GM12864 (cell line): ENCODE data around the gene UQCC5.

ENCODE experiments used
- DNase-seq: peaks from one replicate; pipeline ENCODE4 v3.0.0-alpha.2; 2011; ENCODE audit warnings: low read depth
- H3K4me3 ChIP-seq: 2 replicates; pipeline ENCODE4 v1.5.1; 2011; ENCODE audit warnings: mild to moderate bottlenecking, low read depth, low read length, control low read depth
- TF ChIP-seq, protein P1 (sequence below): IDR thresholded peaks from 2 replicates; pipeline ENCODE4 v1.5.1; 2011; ENCODE audit warnings: low read depth, mild to moderate bottlenecking, moderate library complexity, low read length, control low read depth, inconsistent platforms; ENCODE audit errors: missing control alignments

The UQCC5 gene

DNA sequence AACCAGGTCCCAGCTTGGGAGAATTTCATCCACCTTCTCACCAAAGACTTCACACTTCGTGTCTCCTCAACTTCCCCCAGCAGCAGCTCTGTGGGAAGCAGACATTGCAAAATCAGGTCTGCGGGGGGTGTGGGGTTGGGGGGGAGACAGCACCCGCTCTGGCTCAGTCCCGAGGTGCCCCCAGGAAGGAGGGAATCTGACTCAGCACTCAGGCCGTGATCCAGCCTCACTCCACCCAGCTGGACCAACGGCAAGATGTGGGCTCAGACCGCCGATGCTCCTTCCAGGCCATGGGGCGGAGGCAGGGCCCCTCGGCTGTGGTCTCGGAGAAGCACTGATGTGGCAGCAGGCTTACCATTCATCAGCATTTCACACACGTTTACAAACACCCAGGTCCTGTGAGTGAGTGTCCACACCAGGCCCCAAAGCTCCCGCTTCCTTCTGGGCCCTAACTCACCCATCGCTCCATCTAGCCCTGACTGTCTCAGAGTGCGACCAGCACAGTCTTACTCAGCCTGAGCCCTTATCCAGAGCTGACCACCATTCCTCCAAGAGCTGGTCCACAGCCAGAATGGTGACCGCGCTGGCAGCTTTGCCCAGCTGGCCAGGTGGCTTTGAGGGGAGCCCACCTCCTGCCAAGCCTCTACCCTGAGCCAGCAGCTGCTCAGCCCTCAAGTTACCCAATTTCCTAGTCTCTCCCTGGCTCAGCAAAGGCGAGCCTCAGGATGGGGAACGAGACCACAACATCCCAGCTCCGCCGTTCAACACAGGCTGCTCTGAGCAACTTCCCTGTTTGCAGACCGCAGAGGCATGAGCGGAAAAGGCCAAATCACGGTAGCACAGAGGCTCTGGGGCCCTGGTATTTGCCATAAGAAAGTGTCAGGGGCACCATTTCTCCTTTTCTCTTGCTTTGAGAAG, 38.0 kb upstream of the UQCC5 start:
- no peak overlapping the region for H3K4me3 ChIP-seq
- TF ChIP-seq, protein P1, sequence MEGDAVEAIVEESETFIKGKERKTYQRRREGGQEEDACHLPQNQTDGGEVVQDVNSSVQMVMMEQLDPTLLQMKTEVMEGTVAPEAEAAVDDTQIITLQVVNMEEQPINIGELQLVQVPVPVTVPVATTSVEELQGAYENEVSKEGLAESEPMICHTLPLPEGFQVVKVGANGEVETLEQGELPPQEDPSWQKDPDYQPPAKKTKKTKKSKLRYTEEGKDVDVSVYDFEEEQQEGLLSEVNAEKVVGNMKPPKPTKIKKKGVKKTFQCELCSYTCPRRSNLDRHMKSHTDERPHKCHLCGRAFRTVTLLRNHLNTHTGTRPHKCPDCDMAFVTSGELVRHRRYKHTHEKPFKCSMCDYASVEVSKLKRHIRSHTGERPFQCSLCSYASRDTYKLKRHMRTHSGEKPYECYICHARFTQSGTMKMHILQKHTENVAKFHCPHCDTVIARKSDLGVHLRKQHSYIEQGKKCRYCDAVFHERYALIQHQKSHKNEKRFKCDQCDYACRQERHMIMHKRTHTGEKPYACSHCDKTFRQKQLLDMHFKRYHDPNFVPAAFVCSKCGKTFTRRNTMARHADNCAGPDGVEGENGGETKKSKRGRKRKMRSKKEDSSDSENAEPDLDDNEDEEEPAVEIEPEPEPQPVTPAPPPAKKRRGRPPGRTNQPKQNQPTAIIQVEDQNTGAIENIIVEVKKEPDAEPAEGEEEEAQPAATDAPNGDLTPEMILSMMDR: no peak
- no peak for DNase-seq

DNA sequence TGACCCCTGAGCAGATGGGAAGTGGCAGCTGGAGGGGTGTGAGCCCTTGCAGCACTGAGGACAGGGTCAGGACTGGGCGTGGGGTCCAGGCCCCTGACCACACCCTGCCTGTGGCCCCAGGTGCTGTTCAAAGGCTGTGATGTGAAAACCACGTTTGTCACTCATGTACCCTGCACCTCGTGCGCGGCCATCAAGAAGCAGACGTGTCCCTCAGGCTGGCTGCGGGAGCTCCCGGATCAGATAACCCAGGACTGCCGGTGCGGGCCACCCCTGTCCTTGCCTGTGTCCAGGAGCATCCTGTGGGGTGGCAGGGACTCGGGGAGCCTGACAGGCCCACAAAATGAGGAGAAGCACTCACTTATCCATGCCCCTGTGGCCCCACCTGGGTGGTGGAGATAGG, 35.4 kb upstream of the UQCC5 start:
- TF ChIP-seq, protein P1: no peak
- H3K4me3 ChIP-seq: no peak overlapping the region
- DNase-seq: no peak

DNA sequence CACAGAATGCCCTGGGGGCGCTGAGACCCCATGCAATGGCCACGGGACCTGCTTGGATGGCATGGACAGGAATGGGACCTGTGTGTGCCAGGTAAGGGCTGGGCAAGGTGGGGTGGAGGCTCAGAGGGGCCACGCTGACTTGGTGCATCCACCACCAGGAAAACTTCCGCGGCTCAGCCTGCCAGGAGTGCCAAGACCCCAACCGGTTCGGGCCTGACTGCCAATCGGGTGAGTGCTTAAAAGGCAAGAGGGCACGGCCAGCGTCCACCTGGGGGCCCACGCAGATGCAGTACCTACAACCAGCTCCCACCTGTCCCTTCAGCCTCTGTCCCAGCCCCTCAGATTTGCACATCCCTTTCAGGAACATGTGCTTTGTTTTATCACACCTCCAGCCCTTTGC, 34.4 kb upstream of the UQCC5 start:
- H3K4me3 ChIP-seq: no peak overlapping the region
- TF ChIP-seq, protein P1: no peak
- no peak for DNase-seq

DNA sequence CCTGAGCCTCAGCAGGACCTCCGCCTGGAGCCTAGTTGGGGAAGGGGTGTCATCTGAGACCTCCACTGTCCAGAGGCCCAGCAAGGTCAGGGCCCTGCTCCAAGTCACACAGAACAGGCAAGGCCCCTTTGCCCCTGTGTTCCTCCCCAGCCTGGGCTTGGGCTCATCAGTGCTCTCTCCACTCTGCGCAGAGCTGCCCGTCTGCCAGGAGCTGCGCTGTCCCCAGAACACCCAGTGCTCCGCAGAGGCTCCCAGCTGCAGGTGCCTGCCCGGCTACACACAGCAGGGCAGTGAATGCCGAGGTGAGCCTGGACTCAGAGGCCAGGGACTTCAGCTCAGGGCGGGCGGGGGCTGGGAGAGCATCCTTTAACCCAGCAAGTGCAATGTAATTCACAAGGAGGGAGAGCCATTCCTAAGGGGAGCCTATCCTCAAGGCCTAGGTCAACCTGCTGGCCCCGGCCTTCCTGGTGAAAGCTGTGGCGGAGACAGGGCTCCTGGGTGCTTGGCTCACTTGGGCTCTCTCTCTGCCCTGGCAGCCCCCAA, 33.5 kb upstream of the UQCC5 start:
- TF ChIP-seq, protein P1: no peak

DNA sequence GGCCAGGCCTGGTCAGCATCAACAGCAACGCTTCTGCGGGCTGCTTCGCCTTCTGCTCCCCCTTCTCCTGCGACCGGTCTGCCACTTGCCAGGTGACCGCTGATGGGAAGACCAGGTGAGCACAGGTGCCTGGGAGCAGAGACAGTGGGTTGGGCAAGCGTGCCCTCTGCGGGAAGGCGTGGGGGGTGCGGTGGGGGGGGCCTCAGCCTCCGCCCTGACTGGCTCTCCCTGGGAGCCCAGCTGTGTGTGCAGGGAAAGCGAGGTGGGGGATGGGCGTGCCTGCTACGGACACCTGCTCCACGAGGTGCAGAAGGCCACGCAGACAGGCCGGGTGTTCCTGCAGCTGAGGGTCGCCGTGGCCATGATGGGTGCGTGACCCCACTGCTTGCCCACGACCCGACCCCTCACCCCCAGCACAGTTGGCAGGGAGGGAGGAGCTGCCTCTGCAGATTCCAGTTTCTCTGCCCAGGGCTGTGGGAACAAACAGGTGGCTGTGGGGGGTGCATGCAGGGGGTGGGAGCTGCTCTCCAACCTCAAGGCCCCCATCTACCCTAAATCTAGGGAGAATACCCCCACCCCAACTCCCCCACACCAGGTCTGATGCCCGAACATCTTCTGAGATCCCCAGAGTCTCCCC, 32.5 kb upstream of the UQCC5 start:
- TF ChIP-seq, protein P1: no peak
- H3K4me3 ChIP-seq: no peak overlapping the region
- no peak for DNase-seq

More for the DNA sequence above, 33.5 kb upstream of the UQCC5 start:
- DNase-seq: no peak
- no peak overlapping the region for H3K4me3 ChIP-seq

DNA sequence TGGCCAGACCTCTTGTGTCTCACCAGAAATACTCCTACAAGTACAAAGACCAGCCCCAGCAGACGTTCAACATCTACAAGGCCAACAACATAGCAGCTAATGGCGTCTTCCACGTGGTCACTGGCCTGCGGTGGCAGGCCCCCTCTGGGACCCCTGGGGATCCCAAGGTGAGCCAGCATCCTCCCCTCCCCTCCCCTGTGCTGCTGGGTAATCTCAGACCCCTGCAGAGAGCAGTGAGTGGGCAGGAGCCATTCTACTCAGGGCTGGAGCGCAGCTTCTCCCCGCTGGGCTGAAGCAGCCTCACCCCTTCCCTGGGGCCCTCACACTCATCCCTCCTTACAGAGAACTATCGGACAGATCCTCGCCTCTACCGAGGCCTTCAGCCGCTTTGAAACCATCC, 31.4 kb upstream of the UQCC5 start:
- TF ChIP-seq, protein P1: no peak

More for the DNA sequence above, 31.4 kb upstream of the UQCC5 start:
- no peak overlapping the region for H3K4me3 ChIP-seq
- DNase-seq: no peak
